ENCODE results near the gene E2F8.

The E2F8 gene

GRCh38 chr11:19234231-19234817 is 6.4 kb downstream of the E2F8 start:
- TF ChIP-seq CTCF (IDR thresholded peaks at IDR 0.05) = no peak
- no peaks in the 10 kb centered on the region for H3K4me1 ChIP-seq (ENCODE audit: control insufficient read depth in 1 of 2, insufficient read depth in 1 of 2, low read depth in 1 of 2, low read length in 1 of 2)
- no peaks in the 10 kb centered on the region for H3K9me3 ChIP-seq
- no peak overlapping the region for H3K27ac ChIP-seq
- H3K4me3 ChIP-seq (ENCODE audit: low read depth in 1 of 2, low read length in 1 of 2) = no peak overlapping the region
- peaks cover 81% of the 10 kb centered on the region for H3K36me3 ChIP-seq
- no peaks in the 10 kb centered on the region for H3K27me3 ChIP-seq

GRCh38 chr11:19232910-19233503 is 7.7 kb downstream of the E2F8 start:
- Histone ChIP-seq H3K4me3 (ENCODE audit: low read depth in 1 of 2, low read length in 1 of 2) (no peak overlapping the region), H3K27me3 (no peaks in the 10 kb centered on the region), H3K36me3 (peaks cover 94% of the 10 kb centered on the region), H3K4me1 (ENCODE audit: control insufficient read depth in 1 of 2, insufficient read depth in 1 of 2, low read depth in 1 of 2, low read length in 1 of 2) (no peaks in the 10 kb centered on the region), H3K27ac (no peak overlapping the region), H3K9me3 (no peaks in the 10 kb centered on the region)
- no peak for TF ChIP-seq CTCF (IDR thresholded peaks at IDR 0.05)

- Histone ChIP-seq H3K36me3 (peaks cover 89% of the 10 kb centered on the region), H3K27ac (no peak overlapping the region), H3K4me1 (ENCODE audit: control insufficient read depth in 1 of 2, insufficient read depth in 1 of 2, low read depth in 1 of 2, low read length in 1 of 2) (no peaks in the 10 kb centered on the region), H3K9me3 (no peaks in the 10 kb centered on the region), H3K27me3 (no peaks in the 10 kb centered on the region), H3K4me3 (ENCODE audit: low read depth in 1 of 2, low read length in 1 of 2) (no peak overlapping the region)
- TF ChIP-seq CTCF (IDR thresholded peaks at IDR 0.05) = no peak
Observed at GRCh38 chr11:19229671-19230070, 11.1 kb downstream of the E2F8 start.

- TF ChIP-seq CTCF (IDR thresholded peaks at IDR 0.05) = no peak
- Histone ChIP-seq H3K27me3 (no peaks in the 10 kb centered on the region), H3K27ac (no peak overlapping the region), H3K4me3 (ENCODE audit: low read depth in 1 of 2, low read length in 1 of 2) (no peak overlapping the region), H3K4me1 (ENCODE audit: control insufficient read depth in 1 of 2, insufficient read depth in 1 of 2, low read depth in 1 of 2, low read length in 1 of 2) (no peaks in the 10 kb centered on the region), H3K36me3 (peaks cover 90% of the 10 kb centered on the region), H3K9me3 (no peaks in the 10 kb centered on the region)
Observed at GRCh38 chr11:19228968-19229367, 11.8 kb downstream of the E2F8 start.

GRCh38 chr11:19226378-19227195 is 14.2 kb downstream of the E2F8 start:
- Histone ChIP-seq H3K27ac (no peak overlapping the region), H3K4me1 (ENCODE audit: control insufficient read depth in 1 of 2, insufficient read depth in 1 of 2, low read depth in 1 of 2, low read length in 1 of 2) (no peaks in the 10 kb centered on the region), H3K4me3 (ENCODE audit: low read depth in 1 of 2, low read length in 1 of 2) (no peak overlapping the region), H3K36me3 (peaks cover 79% of the 10 kb centered on the region), H3K9me3 (no peaks in the 10 kb centered on the region), H3K27me3 (no peaks in the 10 kb centered on the region)
- TF ChIP-seq CTCF (IDR thresholded peaks at IDR 0.05) = no peak
